Hepatic stellate cell (primary cell): ENCODE data around the gene SPATA31C2.
"Not testable (repeated sequence)": the region's sequence is repeated elsewhere in the genome, so short reads cannot be mapped to it uniquely, and the experiment has no call there.

Source experiments
- DNase-seq: peaks from one replicate; pipeline ENCODE4 v3.0.0; 2011; ENCODE audit warnings: low spot score

Gene SPATA31C2

GRCh38 chr9:88123413-88123812 is 14.9 kb downstream of the SPATA31C2 start:
- DNase-seq, result not testable (repeated sequence)

- DNase-seq, result not testable (repeated sequence)
Measured at GRCh38 chr9:88118121-88118520, 20.2 kb downstream of the SPATA31C2 start.

- DNase-seq, result not testable (repeated sequence)
Measured at GRCh38 chr9:88114968-88115612, 23.2 kb downstream of the SPATA31C2 start.

- DNase-seq, result not testable (repeated sequence)
Measured at GRCh38 chr9:88114283-88114967, 23.9 kb downstream of the SPATA31C2 start.

GRCh38 chr9:88113156-88114130 is 24.8 kb downstream of the SPATA31C2 start:
- DNase-seq, result not testable (repeated sequence)

GRCh38 chr9:88110026-88110425 is 28.2 kb downstream of the SPATA31C2 start:
- no peak for DNase-seq

GRCh38 chr9:88108779-88109178 is 29.5 kb downstream of the SPATA31C2 start:
- DNase-seq, result no peak

- DNase-seq, result no peak
Measured at GRCh38 chr9:88106492-88106891, 31.8 kb downstream of the SPATA31C2 start.

- DNase-seq, result no peak
Measured at GRCh38 chr9:88092797-88093331, 45.4 kb downstream of the SPATA31C2 start.

- DNase-seq, result no peak
Measured at GRCh38 chr9:88090151-88090581, 48.1 kb downstream of the SPATA31C2 start.

- no peak for DNase-seq
Measured at GRCh38 chr9:88087906-88088305, 50.4 kb downstream of the SPATA31C2 start.

GRCh38 chr9:88085476-88085875 is 52.8 kb downstream of the SPATA31C2 start:
- no peak for DNase-seq

- no peak for DNase-seq
Measured at GRCh38 chr9:88084357-88085183, 53.7 kb downstream of the SPATA31C2 start.
